K562 (cell line): ENCODE data around the gene FOXN3. TPM values are rescaled to one million over a fixed set of nuclear protein-coding genes. Genes with fewer than 3 reads are reported as not detected.

Experiments
- ATAC-seq: fragments of 200-7000 bp; cut with Tn5 transposase; 3 replicates; pipeline ENCODE4 v1.9.1; 2020; ENCODE audit warnings: moderate library complexity
- BruUV-seq: library from RNA; stranded (reverse); fragments of 400-500 nt; replicated peaks from 2 replicates; lab custom pipeline; 2021; lab: Mats Ljungman, UMichigan
- CTCF ChIA-PET: fragments of 300-600 bp; formaldehyde crosslinking; extraction: SDS; loops from one replicate; lab custom pipeline; 2021; ENCODE audit warnings: low intra/inter-chr PET ratio; lab: Yijun Ruan, JAX
- POLR2A ChIA-PET: fragments of 300-600, 350-650 bp; sonication (Branson Sonifier 250); formaldehyde crosslinking; extraction: SDS; loops from one replicate; lab custom pipeline; 2021; ENCODE audit warnings: antibody characterized with exemption, inconsistent platforms; lab: Yijun Ruan, JAX
- DNase-seq, 4 experiments: peaks; one replicate each; pipeline versions ENCODE4 v3.0.0 to v3.0.0-alpha.2; 2011 to 2018; ENCODE audit warnings: low spot score in 3 of 4, mixed read lengths in 3 of 4; ENCODE audit errors: extremely low read depth in 1 of 4
- FAIRE-seq: peaks from 2 replicates; lab custom pipeline; 2011; peaks lifted over from hg19 to GRCh38; lab: Jason Lieb, UNC
- H2AFZ ChIP-seq: 2 replicates; pipeline ENCODE4 v1.6.0; 2011; ENCODE audit warnings: low read depth, low read length, control low read depth, inconsistent platforms
- H3K27ac ChIP-seq: fragments of 200-600 bp; 3 replicates; pipeline ENCODE4 v1.8.0; 2011; ENCODE audit warnings: low read depth, mild to moderate bottlenecking, control low read depth, inconsistent platforms, low read length, moderate library complexity, mixed read lengths; ENCODE audit errors: extremely low read depth
- H3K27me3 ChIP-seq, 2 experiments: fragments of 300-600 bp in 1 of 2; 2 replicates in 1 of 2; 3 replicates in 1 of 2; pipeline versions ENCODE4 v1.6.0 to v1.8.0; 2011; ENCODE audit warnings: inconsistent platforms in 2 of 2, low read length in 2 of 2, mild to moderate bottlenecking in 1 of 2, mixed read lengths in 1 of 2, moderate library complexity in 1 of 2; ENCODE audit not compliant: control insufficient read depth in 2 of 2, insufficient read depth in 2 of 2
- H3K36me3 ChIP-seq: fragments of 300-600 bp; 3 replicates; pipeline ENCODE4 v1.8.0; 2011; ENCODE audit warnings: mild to moderate bottlenecking, low read length, inconsistent platforms; ENCODE audit not compliant: control insufficient read depth, insufficient read depth
- H3K4me1 ChIP-seq, 2 experiments: fragments of 200-600 bp in 1 of 2; replicated peaks in 1 of 2; 2 replicates in 1 of 2; 3 replicates in 1 of 2; pipeline versions ENCODE4 v1.5.1 to v1.8.0; 2011; ENCODE audit warnings: inconsistent platforms in 2 of 2, low read length in 2 of 2, mild to moderate bottlenecking in 1 of 2, mixed read lengths in 1 of 2, moderate library complexity in 1 of 2; ENCODE audit not compliant: control insufficient read depth in 2 of 2, insufficient read depth in 2 of 2
- H3K4me2 ChIP-seq: 2 replicates; pipeline ENCODE4 v1.6.1; 2011; ENCODE audit warnings: low read length, control low read depth, inconsistent platforms, mixed read lengths; ENCODE audit not compliant: insufficient read depth
- H3K4me3 ChIP-seq: fragments of 200-600 bp; sonication (generic), shearing (Covaris generic); 2 replicates; pipeline ENCODE4 v1.5.1; 2016; ENCODE audit warnings: control low read depth, inconsistent platforms
- H3K79me2 ChIP-seq: fragments of 200-600 bp; 3 replicates; pipeline ENCODE4 v1.8.0; 2011; ENCODE audit warnings: low read length, inconsistent platforms; ENCODE audit not compliant: control insufficient read depth, insufficient read depth
- H3K9ac ChIP-seq, 2 experiments: 2 replicates each; pipeline versions ENCODE4 v1.6.0 to v1.6.1; 2011; ENCODE audit warnings: low read depth in 2 of 2, low read length in 2 of 2, control low read depth in 1 of 2, inconsistent platforms in 1 of 2, mild to moderate bottlenecking in 1 of 2, mixed read lengths in 1 of 2; ENCODE audit not compliant: insufficient read depth in 1 of 2
- H3K9me1 ChIP-seq: one replicate; pipeline ENCODE4 v1.6.0; 2011; ENCODE audit warnings: inconsistent platforms, mild to moderate bottlenecking, low read length, moderate library complexity; ENCODE audit not compliant: control insufficient read depth, insufficient read depth
- H3K9me3 ChIP-seq: replicated peaks from 2 replicates; pipeline ENCODE4 v1.5.1; 2011; ENCODE audit warnings: low read depth, low read length, inconsistent platforms; ENCODE audit not compliant: control insufficient read depth, insufficient read depth
- H4K20me1 ChIP-seq: replicated peaks from 2 replicates; pipeline ENCODE4 v1.6.1; 2011; ENCODE audit warnings: low read length, inconsistent platforms, mixed read lengths; ENCODE audit not compliant: control insufficient read depth, insufficient read depth
- E2F6 ChIP-seq, 2 experiments: IDR thresholded peaks; 2 replicates each; pipeline ENCODE4 v1.6.1; 2011; ENCODE audit warnings: borderline replicate concordance in 1 of 2, control low read depth in 1 of 2, low read depth in 1 of 2, low read length in 1 of 2, mild to moderate bottlenecking in 1 of 2, mixed read lengths in 1 of 2, moderate library complexity in 1 of 2; ENCODE audit not compliant: insufficient read depth in 1 of 2, insufficient read length in 1 of 2, poor library complexity in 1 of 2, severe bottlenecking in 1 of 2; ENCODE audit errors: extremely low read depth in 1 of 2
- ESRRA ChIP-seq: fragments of 450-650 bp; IDR thresholded peaks from 2 replicates; pipeline ENCODE4 v1.6.1; 2014; ENCODE audit warnings: low read depth, mild to moderate bottlenecking, moderate library complexity, borderline replicate concordance
- HNRNPH1 ChIP-seq: fragments of 200-400 bp; formaldehyde crosslinking; optimal IDR thresholded peaks from 2 replicates; pipeline ENCODE3; 2017; ENCODE audit warnings: low read depth, mild to moderate bottlenecking, low read length, moderate library complexity
- MITF ChIP-seq: IDR thresholded peaks from 2 replicates; pipeline ENCODE4 v1.6.1; 2014; ENCODE audit warnings: antibody characterized with exemption
- MYBL2 ChIP-seq, 2 experiments: fragments of 450-650 bp in 1 of 2; sonication (generic) in 1 of 2; formaldehyde crosslinking in 1 of 2; IDR thresholded peaks; 2 replicates each; pipeline versions ENCODE4 v1.6.1 to v1.8.1; 2017 to 2022; ENCODE audit warnings: borderline replicate concordance in 1 of 2, inconsistent platforms in 1 of 2, low read depth in 1 of 2, mild to moderate bottlenecking in 1 of 2, missing genetic modification reagents in 1 of 2, moderate library complexity in 1 of 2
- POU5F1 ChIP-seq: fragments of 150-350 bp; IDR thresholded peaks from 2 replicates; pipeline ENCODE4 v1.6.1; 2014; ENCODE audit warnings: borderline replicate concordance, low read length, low read depth, mild to moderate bottlenecking; ENCODE audit not compliant: partially characterized antibody
- TRIM25 ChIP-seq: fragments of 450-650 bp; IDR thresholded peaks from 2 replicates; pipeline ENCODE4 v1.7.0; 2016; ENCODE audit warnings: borderline replicate concordance
- ZBTB5 ChIP-seq: fragments of 450-650 bp; IDR thresholded peaks from 2 replicates; pipeline ENCODE4 v1.6.1; 2017; ENCODE audit warnings: antibody characterized with exemption
- WGBS: fragments of 100-300 bp; shearing (Covaris generic); methylation state at CpG from one replicate; pipeline ENCODE4 v1.1.6; 2016; ENCODE audit warnings: low coverage, mixed read lengths; ENCODE audit not compliant: insufficient coverage; ENCODE audit errors: missing lambda C conversion rate; 5-methylcytosine and 5-hydroxymethylcytosine counted together
- in situ Hi-C: fragments of 300-500 bp; cut with MboI; formaldehyde crosslinking; loops from 4 replicates; pipeline ENCODE4 v1.15.0; 2018; ENCODE audit warnings: inconsistent platforms, mixed read lengths
- intact Hi-C: fragments of 100-400 bp; cut with micrococcal nuclease; formaldehyde crosslinking; loops from 2 replicates; pipeline ENCODE4 v1.14.2; 2022
- polyA plus RNA-seq, 8 experiments: library from polyadenylated mRNA; depleted of rRNA in 4 of 8; stranded (reverse) in 5 of 8; unstranded in 3 of 8; fragments of >200 nt; fragmentation: Nextera tagmentation in 2 of 8; fragmentation: Illumina TruSeq in 1 of 8; extraction: Ambion mirVana in 2 of 8; extraction: Trizol in 1 of 8; gene quantifications; 2 replicates each; pipeline versions ENCODE4 v1.2.1 to v1.2.3, GENCODE V29; 2011 to 2014; ENCODE audit warnings: inconsistent platforms in 1 of 8, missing spikeins in 1 of 8
- total RNA-seq, 7 experiments: library from RNA; depleted of rRNA in 6 of 7; stranded (reverse); fragments of >200 nt in 6 of 7; fragmentation: Illumina TruSeq in 2 of 7; extraction: Trizol in 2 of 7; gene quantifications; 2 replicates each; pipeline versions ENCODE4 v1.2.1 to v1.2.3, GENCODE V29; 2011 to 2021; ENCODE audit warnings: low replicate concordance in 1 of 7

FOXN3 gene
- total and polyA plus RNA-seq, 9 of the 15 experiments (the other 6 are each of a cell fraction or from before 2014, with no cell fraction given), result 0.07 to 1.3 (median 0.40) TPM

- in situ Hi-C loops, result no loop called here
- ChIA-PET CTCF (no interaction called here), POLR2A (no interaction called here)
- Histone ChIP-seq H3K4me2 (no peak overlapping the region), H3K9me3 (no peaks in the 10 kb centered on the region), H3K4me3 (no peak overlapping the region), H3K4me1 (no peaks in the 10 kb centered on the region), H3K27me3 (no peaks in the 10 kb centered on the region; a peak in 1 of 5 replicates), H4K20me1 (no peaks in the 10 kb centered on the region), H3K79me2 (no peaks in the 10 kb centered on the region), H3K36me3 (no peaks in the 10 kb centered on the region), H3K9me1 (no peaks in the 10 kb centered on the region), H3K9ac (no peak overlapping the region), H3K27ac (no peak overlapping the region), H2AFZ (no peak overlapping the region)
- 7% methylated on average over 2 of the region's 5 CpGs for WGBS
- BruUV-seq, result no TSS peak
- FAIRE-seq, result no peak
- intact Hi-C loops, result no loop called here
- ATAC-seq, result no peak
- DNase-seq, result no peak
- TF ChIP-seq TRIM25 (no peak), E2F6 (IDR thresholded peaks at IDR 0.05; ENCODE audit: borderline replicate concordance in 1 of 2, extremely low read depth in 1 of 2, insufficient read depth in 1 of 2, insufficient read length in 1 of 2, low read depth in 1 of 2, low read length in 1 of 2, poor library complexity in 1 of 2, severe bottlenecking in 1 of 2) (no peak), MITF (no peak), HNRNPH1 (no peak), ESRRA (no peak), POU5F1 (no peak), ZBTB5 (no peak), MYBL2 (IDR thresholded peaks at IDR 0.05; ENCODE audit: low read depth) (no peak), MYBL2 (CRISPR knock-in tag; IDR thresholded peaks at IDR 0.05; ENCODE audit: borderline replicate concordance) (no peak)
These were observed 60.1 kb downstream of the FOXN3 start for GRCh38 chr14:89356927-89357326.
